Activated naive CD4-positive, alpha-beta T cell treated with anti-CD3 and anti-CD28 coated beads for 36 hours (primary cell): ENCODE measurements around the gene PRRX2. TPM values are rescaled to one million over a fixed set of nuclear protein-coding genes. Genes with fewer than 3 reads are reported as not detected.
"Not testable (repeated sequence)": the region's sequence is repeated elsewhere in the genome, so short reads cannot be mapped to it uniquely, and the experiment has no call there.

Source experiments
- CTCF ChIA-PET: fragments of 350-600 bp; sonication (Branson Sonifier 250); formaldehyde crosslinking; loops from one replicate; lab custom pipeline; 2021; ENCODE audit warnings: antibody characterized with exemption; lab: Charles Lee
- DNase-seq: peaks from one replicate; pipeline ENCODE4 v3.0.0-alpha.2; 2020
- H3K27ac Mint-ChIP-seq: one replicate; pipeline ENCODE4 v1.8.0; 2021; ENCODE audit warnings: mild to moderate bottlenecking, mixed read lengths
- H3K27me3 Mint-ChIP-seq: one replicate; pipeline ENCODE4 v1.8.0; 2021; ENCODE audit warnings: low read depth, mixed read lengths
- H3K36me3 Mint-ChIP-seq: one replicate; pipeline ENCODE4 v1.8.0; 2021; ENCODE audit warnings: low read depth, mixed read lengths
- H3K4me1 Mint-ChIP-seq: one replicate; pipeline ENCODE4 v1.8.0; 2021; ENCODE audit warnings: low read depth, mixed read lengths
- H3K4me3 Mint-ChIP-seq: one replicate; pipeline ENCODE4 v1.8.0; 2021; ENCODE audit warnings: mild to moderate bottlenecking, moderate library complexity, mixed read lengths
- H3K9me3 Mint-ChIP-seq: one replicate; pipeline ENCODE4 v1.8.0; 2021; ENCODE audit warnings: mixed read lengths
- intact Hi-C: fragments of 100-400 bp; cut with micrococcal nuclease; formaldehyde crosslinking; loops from one replicate; pipeline ENCODE4 v1.15.1; 2023
- total RNA-seq, 2 experiments: library from RNA; stranded (reverse); gene quantifications; one replicate each; pipeline ENCODE4 v1.2.3, GENCODE V29; 2021

Gene PRRX2
- total RNA-seq, 2 experiments from 2014 or later = 0.69 to 0.83 TPM

GRCh38 chr9:129749575-129749974, 84.1 kb downstream of the PRRX2 start:
- H3K36me3 Mint-ChIP-seq = no peaks in the 10 kb centered on the region
- H3K4me1 Mint-ChIP-seq = peaks cover 8% of the 10 kb centered on the region
- H3K27me3 Mint-ChIP-seq = no peaks in the 10 kb centered on the region
- no peak overlapping the region for H3K27ac Mint-ChIP-seq
- intact Hi-C loops = no loop called here
- no peaks in the 10 kb centered on the region for H3K9me3 Mint-ChIP-seq
- DNase-seq = no peak
- no peak overlapping the region for H3K4me3 Mint-ChIP-seq
- CTCF ChIA-PET = interaction anchor here (1.2 to 2.0 kb wide), 2 partner anchors 11 to 23 kb away, joined by 3 to 12 read pairs; no protein-coding TSS in a partner anchor

GRCh38 chr9:129750013-129750638, 84.7 kb downstream of the PRRX2 start:
- H3K27me3 Mint-ChIP-seq = no peaks in the 10 kb centered on the region
- DNase-seq = no peak

GRCh38 chr9:129751841-129752801, 86.7 kb downstream of the PRRX2 start:
- Mint-ChIP-seq H3K27me3 (no peaks in the 10 kb centered on the region), H3K27ac (no peak overlapping the region), H3K9me3 (no peaks in the 10 kb centered on the region), H3K36me3 (no peaks in the 10 kb centered on the region), H3K4me3 (peak overlapping the region; percentile 29), H3K4me1 (peaks cover 13% of the 10 kb centered on the region)
- DNase-seq = no peak
- CTCF ChIA-PET = interaction anchor here (1.6 kb wide), 1 partner anchor 25 kb away, joined by 6 read pairs; no protein-coding TSS in a partner anchor
- intact Hi-C loops = no loop called here

More at GRCh38 chr9:129750013-129750638, 84.7 kb downstream of the PRRX2 start:
- CTCF ChIA-PET = interaction anchor here (1.1 to 2.0 kb wide), 3 partner anchors 12 to 24 kb away, joined by 3 to 12 read pairs (median 3); no protein-coding TSS in a partner anchor
- intact Hi-C loops = no loop called here
- no peaks in the 10 kb centered on the region for H3K9me3 Mint-ChIP-seq
- no peak overlapping the region for H3K27ac Mint-ChIP-seq
- H3K36me3 Mint-ChIP-seq = no peaks in the 10 kb centered on the region
- peaks cover 8% of the 10 kb centered on the region for H3K4me1 Mint-ChIP-seq
- no peak overlapping the region for H3K4me3 Mint-ChIP-seq

- H3K4me1 Mint-ChIP-seq = peaks cover 20% of the 10 kb centered on the region
- CTCF ChIA-PET = interaction anchor here (1.6 kb wide), 1 partner anchor 26 kb away, joined by 6 read pairs; no protein-coding TSS in a partner anchor
- H3K36me3 Mint-ChIP-seq = no peaks in the 10 kb centered on the region
- no peak within 1 kb of the TSS for H3K27ac Mint-ChIP-seq
- H3K27me3 Mint-ChIP-seq = no peaks in the 10 kb centered on the region
- peak; percentile 71 for DNase-seq
- H3K9me3 Mint-ChIP-seq = no peaks in the 10 kb centered on the region
- intact Hi-C loops = no loop called here
- H3K4me3 Mint-ChIP-seq = peak within 1 kb of the TSS; percentile 29
These were observed 87.7 kb downstream of the PRRX2 start, which contains the start of gene PTGES for GRCh38 chr9:129752900-129753729. Gene PTGES (minus strand): TSS chr9:129753042. CDS start chr9:129753012, 30 bp downstream.

GRCh38 chr9:129755151-129755550, 89.7 kb downstream of the PRRX2 start:
- H3K4me3 Mint-ChIP-seq = no peak overlapping the region
- CTCF ChIA-PET = interaction anchor here (0.7 to 1.5 kb wide), 4 partner anchors 9 to 31 kb away, joined by 3 to 6 read pairs (median 4); no protein-coding TSS in a partner anchor
- no peak overlapping the region for H3K27ac Mint-ChIP-seq
- no peak for DNase-seq
- H3K36me3 Mint-ChIP-seq = no peaks in the 10 kb centered on the region
- peaks cover 22% of the 10 kb centered on the region for H3K4me1 Mint-ChIP-seq
- H3K27me3 Mint-ChIP-seq = no peaks in the 10 kb centered on the region
- no peaks in the 10 kb centered on the region for H3K9me3 Mint-ChIP-seq
- intact Hi-C loops = no loop called here

- no peak for DNase-seq
- Mint-ChIP-seq H3K4me3 (no peak overlapping the region), H3K4me1 (peaks cover 22% of the 10 kb centered on the region), H3K36me3 (no peaks in the 10 kb centered on the region), H3K9me3 (no peaks in the 10 kb centered on the region), H3K27ac (no peak overlapping the region), H3K27me3 (no peaks in the 10 kb centered on the region)
- intact Hi-C loops = no loop called here
- CTCF ChIA-PET = interaction anchor here (0.6 to 1.9 kb wide), 4 partner anchors 18 to 141 kb away, joined by 3 to 9 read pairs (median 5); no protein-coding TSS in a partner anchor
These were observed 90.7 kb downstream of the PRRX2 start for GRCh38 chr9:129756191-129756590.

GRCh38 chr9:129757045-129757444, 91.6 kb downstream of the PRRX2 start:
- no peaks in the 10 kb centered on the region for H3K36me3 Mint-ChIP-seq
- H3K4me1 Mint-ChIP-seq = peaks cover 22% of the 10 kb centered on the region
- no peaks in the 10 kb centered on the region for H3K27me3 Mint-ChIP-seq
- CTCF ChIA-PET = interaction anchor here (1.9 kb wide), 1 partner anchor 27 kb away, joined by 9 read pairs; no protein-coding TSS in a partner anchor
- intact Hi-C loops = no loop called here
- no peak overlapping the region for H3K27ac Mint-ChIP-seq
- H3K4me3 Mint-ChIP-seq = no peak overlapping the region
- DNase-seq = no peak
- H3K9me3 Mint-ChIP-seq = no peaks in the 10 kb centered on the region

GRCh38 chr9:129759319-129759718, 93.9 kb downstream of the PRRX2 start:
- no peaks in the 10 kb centered on the region for H3K36me3 Mint-ChIP-seq

GRCh38 chr9:129759804-129760502, 94.5 kb downstream of the PRRX2 start:
- peaks cover 14% of the 10 kb centered on the region for H3K4me1 Mint-ChIP-seq
- intact Hi-C loops = no loop called here
- H3K9me3 Mint-ChIP-seq = no peaks in the 10 kb centered on the region
- no peak for DNase-seq
- no peaks in the 10 kb centered on the region for H3K27me3 Mint-ChIP-seq
- no peak overlapping the region for H3K4me3 Mint-ChIP-seq
- no peaks in the 10 kb centered on the region for H3K36me3 Mint-ChIP-seq
- CTCF ChIA-PET = interaction anchor here (0.8 to 1.4 kb wide), 5 partner anchors 18 to 34 kb away, joined by 3 to 4 read pairs (median 4); no protein-coding TSS in a partner anchor
- no peak overlapping the region for H3K27ac Mint-ChIP-seq

More at GRCh38 chr9:129759319-129759718, 93.9 kb downstream of the PRRX2 start:
- no peaks in the 10 kb centered on the region for H3K27me3 Mint-ChIP-seq
- no peak overlapping the region for H3K4me3 Mint-ChIP-seq
- DNase-seq = no peak
- CTCF ChIA-PET = interaction anchor here (1.0 to 1.4 kb wide), 4 partner anchors 18 to 33 kb away, joined by 3 to 4 read pairs (median 4); no protein-coding TSS in a partner anchor
- intact Hi-C loops = no loop called here
- H3K9me3 Mint-ChIP-seq = no peaks in the 10 kb centered on the region
- H3K4me1 Mint-ChIP-seq = peaks cover 14% of the 10 kb centered on the region
- no peak overlapping the region for H3K27ac Mint-ChIP-seq

GRCh38 chr9:129760784-129761183, 95.3 kb downstream of the PRRX2 start:
- H3K4me3 Mint-ChIP-seq, intact Hi-C loops, H3K27me3 Mint-ChIP-seq, H3K9me3 Mint-ChIP-seq, DNase-seq, H3K36me3 Mint-ChIP-seq, H3K27ac Mint-ChIP-seq: not testable (repeated sequence)
- CTCF ChIA-PET = interaction anchor here (1.2 kb wide), 1 partner anchor 22 kb away, joined by 4 read pairs; no protein-coding TSS in a partner anchor
- peaks cover 14% of the 10 kb centered on the region for H3K4me1 Mint-ChIP-seq
